ENCODE measurements around the gene CPLANE1.

The CPLANE1 gene

DNA sequence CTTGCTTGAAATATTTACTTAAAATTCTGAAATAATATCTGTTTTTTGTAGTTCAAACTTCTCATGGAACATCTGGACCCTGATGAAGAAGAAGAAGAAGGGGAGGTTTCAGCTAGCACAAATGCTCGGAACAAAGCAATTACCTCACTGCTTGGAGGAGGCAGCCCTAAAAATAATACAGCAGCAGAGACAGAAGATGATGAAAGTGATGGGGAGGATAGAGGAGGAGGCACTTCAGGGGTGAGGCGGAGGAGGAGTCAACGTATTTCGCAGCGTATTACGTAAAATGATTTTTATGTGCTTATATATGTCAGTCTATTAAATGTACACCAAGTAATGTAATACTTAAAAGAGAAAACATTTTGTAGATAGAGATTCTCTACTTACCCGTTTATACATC is 185.4 kb downstream of the CPLANE1 start:
- TF ChIP-seq, protein P1, sequence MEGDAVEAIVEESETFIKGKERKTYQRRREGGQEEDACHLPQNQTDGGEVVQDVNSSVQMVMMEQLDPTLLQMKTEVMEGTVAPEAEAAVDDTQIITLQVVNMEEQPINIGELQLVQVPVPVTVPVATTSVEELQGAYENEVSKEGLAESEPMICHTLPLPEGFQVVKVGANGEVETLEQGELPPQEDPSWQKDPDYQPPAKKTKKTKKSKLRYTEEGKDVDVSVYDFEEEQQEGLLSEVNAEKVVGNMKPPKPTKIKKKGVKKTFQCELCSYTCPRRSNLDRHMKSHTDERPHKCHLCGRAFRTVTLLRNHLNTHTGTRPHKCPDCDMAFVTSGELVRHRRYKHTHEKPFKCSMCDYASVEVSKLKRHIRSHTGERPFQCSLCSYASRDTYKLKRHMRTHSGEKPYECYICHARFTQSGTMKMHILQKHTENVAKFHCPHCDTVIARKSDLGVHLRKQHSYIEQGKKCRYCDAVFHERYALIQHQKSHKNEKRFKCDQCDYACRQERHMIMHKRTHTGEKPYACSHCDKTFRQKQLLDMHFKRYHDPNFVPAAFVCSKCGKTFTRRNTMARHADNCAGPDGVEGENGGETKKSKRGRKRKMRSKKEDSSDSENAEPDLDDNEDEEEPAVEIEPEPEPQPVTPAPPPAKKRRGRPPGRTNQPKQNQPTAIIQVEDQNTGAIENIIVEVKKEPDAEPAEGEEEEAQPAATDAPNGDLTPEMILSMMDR (IDR thresholded peaks at IDR 0.05) = no peak

DNA sequence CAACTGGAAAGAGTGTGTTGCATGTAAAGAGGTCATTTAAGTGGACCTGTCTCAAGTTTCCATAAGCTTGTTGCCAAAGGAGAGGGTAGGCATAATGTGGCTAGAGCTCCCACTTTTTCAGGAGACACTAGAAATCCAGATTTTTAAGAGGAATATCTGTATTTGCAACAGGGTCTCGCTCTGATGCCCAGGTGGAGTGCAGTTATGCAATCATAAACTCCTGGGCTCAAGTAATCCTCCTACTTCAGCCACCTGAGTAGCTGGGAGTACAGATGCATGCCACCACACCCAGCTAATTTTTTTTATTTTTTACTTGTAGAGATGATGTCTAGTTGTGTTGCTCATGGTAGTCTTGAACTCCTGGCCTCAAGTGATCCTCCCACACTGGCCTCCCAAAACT is 189.1 kb downstream of the CPLANE1 start:
- TF ChIP-seq, protein P1 (IDR thresholded peaks at IDR 0.05) = no peak

DNA sequence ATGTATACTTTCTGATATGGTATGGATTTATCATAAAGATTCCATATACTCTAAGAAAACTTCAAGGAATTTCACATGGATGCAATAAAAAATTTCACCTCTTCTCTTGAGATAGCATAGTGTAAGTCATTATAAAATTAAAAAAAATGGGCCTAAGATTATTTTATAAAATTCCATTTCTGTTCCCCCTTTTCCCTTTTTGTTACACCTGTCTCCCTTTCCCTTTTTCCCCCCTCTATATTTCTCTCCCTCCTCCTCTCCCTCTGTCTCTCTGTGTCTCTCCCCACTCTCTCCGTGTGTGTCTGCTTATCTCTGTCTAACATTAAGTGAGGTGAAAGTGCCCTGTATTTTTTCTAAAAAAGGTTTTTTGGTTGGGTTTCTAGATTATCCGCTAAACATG is 192.4 kb downstream of the CPLANE1 start:
- TF ChIP-seq, protein P1 (IDR thresholded peaks at IDR 0.05) = no peak
